ENCODE results near the gene MBLAC1.

The MBLAC1 gene

DNA sequence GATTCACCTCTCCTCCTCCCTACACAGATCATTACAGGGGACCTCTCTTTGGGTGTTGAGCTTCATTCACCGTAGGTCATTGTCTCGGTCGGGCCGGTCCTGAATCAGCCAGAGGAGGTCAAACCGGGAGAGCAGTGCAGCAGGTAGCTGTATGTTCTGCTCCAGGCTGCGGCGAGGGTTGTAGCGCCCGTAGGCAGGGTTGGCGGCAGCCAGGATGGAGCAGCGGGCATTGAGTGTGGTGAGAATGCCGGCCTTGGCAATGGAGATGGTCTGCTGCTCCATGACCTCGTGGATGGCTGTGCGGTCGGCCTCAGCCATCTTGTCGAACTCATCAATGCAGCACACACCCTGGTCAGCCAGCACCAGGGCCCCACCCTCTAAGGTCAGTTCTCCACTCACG is 31.1 kb upstream of the MBLAC1 start:
- no peak for DNase-seq

- DNase-seq: no peak
Observed at GRCh38 chr7:100098913-100099312, 27.9 kb upstream of the MBLAC1 start.

GRCh38 chr7:100099452-100099851 is 27.3 kb upstream of the MBLAC1 start:
- DNase-seq: no peak

DNA sequence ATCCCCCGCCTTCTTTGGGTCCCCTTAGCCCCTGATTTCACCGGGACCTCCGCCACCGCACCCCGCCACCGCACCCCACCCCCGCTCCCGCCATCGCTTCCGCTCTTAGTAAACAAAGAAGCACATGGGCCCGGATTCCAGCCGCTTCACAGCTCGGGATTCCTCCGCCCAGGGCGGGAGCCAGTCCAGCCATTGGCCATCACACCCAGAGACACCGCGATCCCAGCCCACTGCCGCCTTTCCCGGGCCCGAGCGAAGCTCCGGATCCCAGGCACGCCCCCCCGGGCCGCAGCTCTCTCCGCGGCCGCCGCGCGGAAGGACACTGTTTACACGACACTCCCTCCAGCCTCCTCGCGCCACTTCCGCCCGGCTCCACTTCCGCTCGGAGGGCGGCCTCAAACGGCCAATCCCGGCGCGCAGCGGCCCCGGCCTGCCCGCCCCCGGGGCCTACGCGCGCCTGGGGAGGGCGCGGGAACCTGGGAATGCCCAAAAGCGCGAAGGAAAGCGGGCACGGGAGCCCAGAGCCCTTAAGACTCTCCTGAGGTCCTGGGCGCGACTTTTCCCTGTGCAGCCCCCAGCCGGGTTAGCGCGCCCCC is 26.2 kb upstream of the MBLAC1 start:
- DNase-seq: peak; percentile 94

DNA sequence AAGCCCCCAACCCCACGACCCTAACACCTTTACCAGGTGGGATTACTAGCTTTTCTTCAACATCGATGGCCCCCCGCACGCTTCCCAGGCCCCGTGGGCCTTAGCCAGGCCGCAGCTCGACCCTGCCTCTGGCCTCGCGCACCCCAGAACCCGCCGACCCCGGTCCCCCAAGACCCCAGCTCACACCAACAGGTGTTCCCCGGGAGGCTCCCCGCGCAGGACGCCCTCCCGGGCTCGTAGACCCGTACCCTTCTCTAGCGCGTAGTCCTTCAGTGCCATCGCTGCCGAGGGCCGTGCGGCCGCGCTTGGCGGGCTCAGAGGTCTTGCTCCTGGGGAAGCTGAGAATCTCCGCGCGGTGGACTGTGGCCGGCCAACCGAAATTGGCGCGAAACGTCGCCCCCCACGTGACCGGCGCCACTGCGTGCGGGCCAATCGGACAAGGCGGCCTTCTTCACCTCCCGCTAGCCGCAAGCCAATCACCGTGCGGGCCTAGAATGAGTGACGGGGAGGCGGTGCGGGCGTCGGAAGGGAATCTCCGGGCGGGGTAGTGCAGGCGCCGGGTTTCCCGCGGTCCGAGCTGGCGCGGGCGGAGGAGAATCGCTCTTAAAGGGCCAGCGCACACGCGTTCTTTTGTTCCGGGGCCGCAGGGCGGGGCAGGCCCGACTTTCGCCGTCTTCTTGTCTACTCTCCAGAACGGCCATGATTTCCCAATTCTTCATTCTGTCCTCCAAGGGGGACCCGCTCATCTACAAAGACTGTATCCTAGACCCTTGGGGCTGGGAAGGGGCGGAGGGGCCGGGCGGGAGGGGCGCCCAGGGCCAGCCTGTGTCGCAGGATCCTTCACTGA is 25.5 kb upstream of the MBLAC1 start, which contains the start of the genes AP4M1 and MCM7:
AP4M1 (plus strand) TSS at position 628 of the 847 bp plus-strand sequence; CDS start at position 700, 72 bp downstream.
MCM7 (minus strand) TSS at position 382 of the 847 bp plus-strand sequence; CDS start at position 279, 103 bp downstream.
- peak; percentile 85 for DNase-seq

DNA sequence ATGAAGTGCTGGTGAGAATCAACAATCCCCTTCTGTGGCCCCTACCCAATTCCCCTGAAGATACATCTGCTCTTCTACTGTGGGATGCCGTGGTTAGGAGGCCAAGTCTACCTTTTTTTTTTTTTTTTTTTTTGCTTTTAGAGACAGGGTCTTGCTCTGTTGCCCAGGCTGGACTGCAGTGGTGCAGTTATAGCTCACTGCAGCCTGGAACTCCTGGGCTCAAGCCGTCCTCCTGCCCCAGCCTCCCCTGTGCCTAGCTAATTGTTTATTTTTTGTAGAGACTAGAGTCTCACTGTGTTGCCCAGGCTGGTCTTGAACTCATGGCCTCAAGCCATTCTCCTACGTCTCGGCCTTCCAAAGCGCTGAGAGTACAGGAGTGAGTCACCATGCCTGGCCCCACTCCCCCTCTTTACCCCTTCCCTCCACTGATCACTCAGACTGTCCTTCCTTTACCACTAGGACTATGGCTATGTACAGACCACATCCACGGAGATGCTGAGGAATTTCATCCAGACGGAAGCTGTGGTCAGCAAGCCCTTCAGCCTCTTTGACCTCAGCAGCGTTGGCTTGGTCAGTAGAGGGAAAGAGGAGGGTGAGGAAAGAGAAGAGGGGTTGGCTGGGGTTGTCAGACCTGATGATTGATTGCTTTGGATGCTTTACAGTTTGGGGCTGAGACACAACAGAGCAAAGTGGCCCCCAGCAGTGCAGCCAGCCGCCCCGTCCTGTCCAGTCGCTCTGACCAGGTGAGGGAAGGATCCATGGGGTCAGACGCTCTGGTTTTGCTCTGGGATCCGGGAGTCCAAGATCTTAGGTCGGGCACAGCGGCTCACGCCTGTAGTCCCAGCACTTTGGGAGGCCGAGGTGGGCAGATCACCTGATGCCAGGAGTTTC is 23.6 kb upstream of the MBLAC1 start:
- no peak for DNase-seq

DNA sequence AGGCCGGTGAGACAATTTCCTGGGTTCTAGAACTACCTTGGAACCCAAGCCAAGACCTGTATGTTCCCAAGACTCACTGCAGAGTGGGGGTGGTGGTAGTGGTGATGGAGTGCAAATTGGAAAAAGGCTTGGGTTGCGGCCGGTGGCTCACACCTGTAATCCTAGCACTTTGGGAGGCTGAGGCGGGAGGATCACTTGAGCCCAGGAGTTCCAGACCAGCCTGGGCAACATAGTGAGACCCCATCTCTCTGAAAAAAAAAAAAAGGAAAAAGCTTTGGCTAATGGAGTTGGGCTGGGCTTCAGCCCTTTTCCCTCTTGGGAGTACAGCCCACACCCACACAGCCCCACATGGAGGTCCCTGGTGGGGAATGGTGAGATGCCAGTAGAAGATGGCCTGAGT is 21.2 kb upstream of the MBLAC1 start:
- no peak for DNase-seq

GRCh38 chr7:100106633-100107032 is 20.1 kb upstream of the MBLAC1 start:
- no peak for DNase-seq

GRCh38 chr7:100107125-100107737 is 19.5 kb upstream of the MBLAC1 start:
- no peak for DNase-seq

GRCh38 chr7:100107890-100108289 is 18.9 kb upstream of the MBLAC1 start:
- no peak for DNase-seq

DNA sequence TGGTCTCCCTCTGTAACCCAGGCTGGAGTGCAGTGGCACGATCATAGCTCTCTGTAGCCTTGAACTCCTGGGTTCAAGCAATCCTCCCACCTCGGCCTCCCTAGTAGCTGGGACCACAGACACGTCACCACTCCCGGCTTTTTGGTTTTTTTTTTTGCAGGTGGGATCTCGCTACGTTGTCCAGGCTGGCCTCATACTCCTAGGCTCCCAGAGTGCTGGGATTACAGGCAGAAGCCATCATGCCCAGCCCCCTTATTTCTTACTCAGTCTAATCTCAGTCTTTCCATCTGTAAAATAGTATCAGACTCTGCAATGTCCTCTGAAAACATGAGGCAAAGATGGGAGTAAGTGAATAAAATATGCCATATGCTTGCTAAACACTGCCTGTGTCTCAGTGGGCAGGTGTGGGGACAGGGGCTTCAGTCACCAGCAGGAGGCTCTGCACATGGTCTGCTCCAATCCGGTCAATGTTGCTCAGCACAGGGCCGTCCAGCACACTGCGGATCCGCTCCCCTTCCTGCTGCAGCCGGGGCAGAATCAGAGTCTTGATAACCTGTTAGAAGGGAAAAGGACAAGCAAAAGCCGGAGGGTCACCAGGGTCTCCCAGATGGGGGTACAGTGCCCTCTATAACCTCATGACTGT is 17.1 kb upstream of the MBLAC1 start:
- no peak for DNase-seq

- DNase-seq: no peak
Observed at GRCh38 chr7:100111156-100111555, 15.6 kb upstream of the MBLAC1 start.

DNA sequence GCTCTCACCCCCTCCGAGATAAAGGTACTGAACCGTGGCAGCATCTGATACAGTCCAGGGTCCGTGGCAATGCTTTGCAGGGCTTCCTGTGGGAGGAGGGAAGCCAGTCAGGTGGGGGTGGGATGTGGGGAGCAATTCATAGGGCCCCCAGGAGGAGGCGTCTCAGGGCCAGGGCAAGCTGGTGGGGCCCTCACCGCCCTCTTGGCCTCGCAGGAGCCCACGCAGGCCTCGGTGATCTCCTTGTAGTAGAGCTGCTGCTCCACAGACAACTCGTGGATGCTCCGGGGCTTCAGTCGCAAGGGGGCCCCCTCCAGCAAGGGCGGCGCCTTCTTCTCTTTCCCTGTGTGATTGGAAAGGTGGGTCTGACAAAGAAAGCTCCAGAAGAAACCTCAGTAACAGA is 14.9 kb upstream of the MBLAC1 start:
- DNase-seq: no peak

DNA sequence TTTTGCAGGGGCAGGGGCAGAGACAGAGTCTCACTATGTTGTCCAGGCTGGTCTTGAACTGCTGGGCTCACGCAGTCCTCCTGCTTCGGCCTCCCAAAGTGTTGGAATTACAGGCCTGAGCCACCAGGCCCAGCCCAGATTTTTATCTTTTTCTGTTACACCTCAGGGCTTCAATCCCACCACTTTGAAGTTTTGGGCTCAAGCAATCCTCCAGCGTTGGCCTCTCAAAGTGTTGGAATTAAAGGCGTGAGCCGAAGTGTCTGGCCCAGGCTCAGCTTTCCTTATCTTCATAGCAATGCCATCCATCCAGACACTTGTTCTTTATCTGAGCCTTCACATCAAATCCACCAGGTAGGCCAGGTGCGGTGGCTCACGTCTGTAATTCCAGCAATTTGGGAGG is 11.7 kb upstream of the MBLAC1 start:
- DNase-seq: no peak

- DNase-seq: no peak
Observed at GRCh38 chr7:100118388-100119071, 8.2 kb upstream of the MBLAC1 start.

- DNase-seq: peak; percentile 98
Observed at GRCh38 chr7:100119072-100119969, 7.4 kb upstream of the MBLAC1 start, which contains the start of the genes CNPY4 and TAF6. CNPY4 (plus strand) TSS chr7:100119634; CDS start chr7:100119745, 111 bp downstream. TAF6 (minus strand) TSS chr7:100119358; CDS start chr7:100114209, 5,149 bp downstream.

GRCh38 chr7:100119970-100120732 is 6.6 kb upstream of the MBLAC1 start:
- no peak for DNase-seq

DNA sequence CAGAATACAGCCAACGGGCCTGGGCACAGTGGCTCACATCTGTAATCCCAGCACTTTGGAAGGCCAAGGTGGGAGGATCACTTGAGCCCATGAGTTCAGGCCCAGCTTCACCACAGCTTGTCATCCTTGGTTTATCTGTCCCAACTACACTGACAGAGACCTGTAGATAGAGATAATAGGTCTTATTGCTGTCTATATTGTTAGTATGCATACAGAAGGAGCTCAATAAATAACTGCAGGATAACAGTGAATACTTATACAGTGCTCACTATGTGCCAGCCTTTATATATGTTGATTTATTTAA is 6.1 kb upstream of the MBLAC1 start:
- no peak for DNase-seq

- no peak for DNase-seq
Observed at GRCh38 chr7:100122067-100122466, 4.7 kb upstream of the MBLAC1 start.
